GM12873 (cell line): ENCODE results near the gene LRRC32.

Source experiments
- CTCF ChIP-seq: IDR thresholded peaks from 2 replicates; pipeline ENCODE4 v1.5.1; 2012; ENCODE audit warnings: low read depth, mild to moderate bottlenecking, moderate library complexity, low read length, control low read depth; ENCODE audit not compliant: insufficient read depth; ENCODE audit errors: missing control alignments

Gene LRRC32

GRCh38 chr11:76683161-76684095, 12.9 kb upstream of the LRRC32 start:
- no peak for TF ChIP-seq CTCF

- no peak for TF ChIP-seq CTCF
Observed at GRCh38 chr11:76682684-76683083, 12.1 kb upstream of the LRRC32 start.

GRCh38 chr11:76682106-76682505, 11.6 kb upstream of the LRRC32 start:
- TF ChIP-seq CTCF, result no peak

GRCh38 chr11:76680518-76681425, 10.2 kb upstream of the LRRC32 start:
- peak; percentile 83 for TF ChIP-seq CTCF

- no peak for TF ChIP-seq CTCF
Observed at GRCh38 chr11:76678321-76678720, 7.8 kb upstream of the LRRC32 start.

- TF ChIP-seq CTCF, result no peak
Observed at GRCh38 chr11:76677458-76677765, 6.9 kb upstream of the LRRC32 start.
